HAP-1 (cell line): ENCODE data around the gene RENBP.

Experiments
- DNase-seq, 2 experiments: peaks; one replicate each; pipeline ENCODE4 v3.0.0-alpha.2; 2016 to 2020; ENCODE audit warnings: low spot score in 2 of 2
- H3K27me3 ChIP-seq: fragments of 250-450 bp; sonication (Bioruptor Pico); 2 replicates; pipeline ENCODE4 v1.5.1; 2020; ENCODE audit warnings: low read depth, mild to moderate bottlenecking, moderate library complexity
- H3K36me3 ChIP-seq: fragments of 250-450 bp; sonication (Bioruptor Pico); replicated peaks from 2 replicates; pipeline ENCODE4 v1.5.1; 2020; ENCODE audit warnings: mild to moderate bottlenecking
- H3K4me1 ChIP-seq: fragments of 250-450 bp; sonication (Bioruptor Pico); 2 replicates; pipeline ENCODE4 v1.5.1; 2020; ENCODE audit warnings: mild to moderate bottlenecking
- H3K4me3 ChIP-seq: fragments of 250-450 bp; sonication (Bioruptor Pico); 2 replicates; pipeline ENCODE4 v1.5.1; 2020; ENCODE audit warnings: mild to moderate bottlenecking, moderate library complexity
- H3K9me3 ChIP-seq: fragments of 250-450 bp; sonication (Bioruptor Pico); 2 replicates; pipeline ENCODE4 v1.5.1; 2020; ENCODE audit warnings: mild to moderate bottlenecking, moderate library complexity
- in situ Hi-C: fragments of 300-500 bp; cut with MboI; formaldehyde crosslinking; loops from 3 replicates; pipeline ENCODE4 v1.14.3; 2020; ENCODE audit warnings: low sequenced_read_pairs, inconsistent platforms, mixed read lengths

Gene RENBP

DNA sequence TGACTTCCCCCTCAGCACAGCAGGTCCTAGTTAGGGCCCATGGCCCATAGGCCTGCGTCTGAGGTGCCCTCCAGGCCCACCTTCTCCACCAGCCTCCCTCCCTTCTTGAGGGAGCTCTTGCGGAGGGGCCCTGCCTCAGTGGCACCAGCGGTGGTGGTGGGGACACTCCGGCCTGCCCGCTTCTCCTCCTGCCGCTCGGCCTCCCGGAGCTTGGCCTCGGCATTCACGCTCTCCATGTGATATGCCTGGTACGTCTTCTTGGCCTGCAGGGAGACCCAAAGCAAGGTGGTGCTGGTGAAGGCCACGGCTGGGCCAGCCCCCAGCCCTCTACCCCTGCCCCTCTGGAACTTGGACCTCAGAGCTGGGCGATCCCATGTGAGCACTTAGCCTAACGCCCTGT, 23.9 kb downstream of the RENBP start:
- no peak for DNase-seq
- Histone ChIP-seq H3K27me3 (no peaks in the 10 kb centered on the region), H3K9me3 (no peaks in the 10 kb centered on the region), H3K4me1 (peaks cover 20% of the 10 kb centered on the region), H3K4me3 (no peak overlapping the region), H3K36me3 (no peaks in the 10 kb centered on the region; the same call in 1 of the 2 replicates)
- in situ Hi-C loops: no loop called here

DNA sequence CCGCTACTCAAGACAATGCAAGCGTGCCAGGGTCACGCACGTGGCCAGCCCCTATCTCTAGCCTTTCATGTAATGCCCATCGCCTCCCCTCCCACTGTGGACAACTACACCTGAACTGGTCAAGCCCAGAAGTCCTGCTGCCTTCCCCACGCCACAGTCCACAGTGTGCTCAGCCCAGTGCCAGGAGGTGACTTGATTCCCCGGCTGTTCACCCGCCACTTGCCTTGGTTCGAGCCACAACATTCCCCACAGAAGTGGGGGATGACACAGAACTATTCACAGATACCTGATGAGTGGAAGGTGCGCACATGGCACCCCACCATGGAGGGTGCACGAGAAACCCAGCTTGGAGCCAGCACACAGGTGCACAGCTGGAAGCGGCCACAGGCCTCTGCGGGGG, 25.2 kb downstream of the RENBP start:
- in situ Hi-C loops: no loop called here
- no peak for DNase-seq
- Histone ChIP-seq H3K9me3 (no peaks in the 10 kb centered on the region), H3K4me1 (peaks cover 8% of the 10 kb centered on the region), H3K36me3 (no peaks in the 10 kb centered on the region; the same call in 1 of the 2 replicates), H3K4me3 (no peak overlapping the region), H3K27me3 (no peaks in the 10 kb centered on the region)

DNA sequence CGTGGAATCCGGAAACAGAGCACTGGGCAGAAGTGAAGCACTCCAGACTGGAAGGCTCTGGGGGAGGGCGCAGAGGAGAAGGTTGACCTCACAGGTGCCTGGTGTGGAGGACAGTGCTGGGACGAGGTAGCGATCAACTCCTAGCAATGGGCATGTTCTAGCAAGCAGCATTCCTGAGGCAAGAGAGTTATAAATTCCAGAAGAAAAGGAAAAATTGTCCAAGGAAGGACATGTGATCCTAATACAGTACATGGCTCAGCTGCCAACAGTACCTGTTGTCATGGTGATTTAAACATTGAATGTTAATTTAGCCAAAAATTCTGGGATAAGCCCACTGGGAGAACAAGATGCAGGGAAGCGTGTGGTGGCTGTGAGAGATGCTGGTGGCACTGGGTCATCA, 26.6 kb downstream of the RENBP start:
- Histone ChIP-seq H3K9me3 (no peaks in the 10 kb centered on the region), H3K4me3 (no peak overlapping the region), H3K36me3 (no peaks in the 10 kb centered on the region; the same call in 1 of the 2 replicates), H3K4me1 (no peaks in the 10 kb centered on the region; the same call in 1 of the 2 replicates), H3K27me3 (no peaks in the 10 kb centered on the region)
- no peak for DNase-seq
- in situ Hi-C loops: no loop called here

DNA sequence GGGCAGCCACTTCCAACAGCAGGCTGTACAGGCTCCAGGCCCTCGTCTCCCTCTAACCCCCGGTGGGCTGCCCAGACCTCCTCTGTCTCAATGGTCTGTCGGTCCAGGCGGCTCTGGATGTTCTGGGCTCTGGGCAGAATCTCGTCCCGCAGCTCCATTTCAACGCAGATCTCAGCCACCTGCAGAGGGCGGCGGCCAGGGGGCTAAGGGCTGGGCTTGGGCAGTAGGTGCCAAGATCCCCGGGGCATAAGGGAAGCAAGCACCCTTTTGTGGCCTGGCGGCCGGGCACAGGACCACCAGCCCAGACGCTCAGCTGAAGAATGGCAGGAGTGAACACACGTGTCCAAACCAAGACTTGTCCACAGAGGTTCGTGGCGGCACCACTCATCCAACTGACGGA, 30.7 kb downstream of the RENBP start:
- no peaks in the 10 kb centered on the region; the same call in 1 of the 2 replicates for H3K36me3 ChIP-seq
- H3K4me1 ChIP-seq: no peaks in the 10 kb centered on the region
- no peaks in the 10 kb centered on the region for H3K27me3 ChIP-seq
- no peak overlapping the region for H3K4me3 ChIP-seq
- H3K9me3 ChIP-seq: no peaks in the 10 kb centered on the region
- no peak for DNase-seq
- in situ Hi-C loops: no loop called here

DNA sequence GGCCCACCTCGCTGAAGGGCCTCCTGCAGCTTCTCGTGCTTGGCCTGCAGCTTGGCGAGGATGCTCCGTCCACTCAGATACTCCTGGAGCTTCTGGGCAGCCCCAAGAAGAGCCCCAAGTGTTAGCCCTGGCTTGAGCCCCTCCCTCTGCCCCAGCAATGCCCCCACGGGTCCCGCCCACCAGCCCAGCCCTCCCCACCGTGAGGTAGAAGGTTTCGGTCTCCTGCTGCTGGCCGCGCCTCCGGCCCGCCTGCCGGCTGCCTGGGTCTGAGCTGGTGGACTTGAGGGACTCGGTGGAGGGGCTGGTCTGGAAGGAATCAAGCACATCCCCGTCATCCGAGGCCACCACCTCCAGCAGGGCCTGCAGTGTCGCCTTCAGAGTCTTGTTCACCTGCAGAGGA, 31.2 kb downstream of the RENBP start:
- no peaks in the 10 kb centered on the region for H3K9me3 ChIP-seq
- in situ Hi-C loops: no loop called here

DNA sequence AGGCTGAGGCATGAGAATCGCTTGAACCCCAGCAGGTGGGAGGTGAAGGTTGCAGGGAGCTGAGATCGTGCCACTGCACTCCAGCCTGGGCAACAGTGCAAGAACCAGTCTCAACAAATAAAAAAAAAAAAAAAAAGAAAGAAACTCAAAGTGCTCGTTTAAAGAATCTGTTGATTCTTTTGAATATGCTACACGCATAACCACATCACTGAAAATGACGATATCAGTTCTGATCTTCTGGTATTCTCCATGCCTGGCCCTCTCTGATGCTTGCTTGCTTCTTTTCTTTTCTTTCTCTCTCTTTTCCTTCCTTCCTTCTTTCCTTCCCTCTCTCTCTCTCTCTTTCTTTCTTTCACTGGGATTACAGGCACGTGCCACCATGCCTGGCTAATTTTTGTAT, 32.6 kb downstream of the RENBP start:
- H3K36me3 ChIP-seq: no peaks in the 10 kb centered on the region
- in situ Hi-C loops: no loop called here
- no peaks in the 10 kb centered on the region for H3K27me3 ChIP-seq
- no peaks in the 10 kb centered on the region for H3K4me1 ChIP-seq
- DNase-seq: no peak
- H3K4me3 ChIP-seq: no peak overlapping the region
- no peaks in the 10 kb centered on the region for H3K9me3 ChIP-seq

More for the DNA sequence above, 31.2 kb downstream of the RENBP start:
- no peaks in the 10 kb centered on the region for H3K27me3 ChIP-seq
- H3K4me3 ChIP-seq: no peak overlapping the region
- no peaks in the 10 kb centered on the region for H3K4me1 ChIP-seq
- DNase-seq: no peak
- no peaks in the 10 kb centered on the region; the same call in 1 of the 2 replicates for H3K36me3 ChIP-seq

DNA sequence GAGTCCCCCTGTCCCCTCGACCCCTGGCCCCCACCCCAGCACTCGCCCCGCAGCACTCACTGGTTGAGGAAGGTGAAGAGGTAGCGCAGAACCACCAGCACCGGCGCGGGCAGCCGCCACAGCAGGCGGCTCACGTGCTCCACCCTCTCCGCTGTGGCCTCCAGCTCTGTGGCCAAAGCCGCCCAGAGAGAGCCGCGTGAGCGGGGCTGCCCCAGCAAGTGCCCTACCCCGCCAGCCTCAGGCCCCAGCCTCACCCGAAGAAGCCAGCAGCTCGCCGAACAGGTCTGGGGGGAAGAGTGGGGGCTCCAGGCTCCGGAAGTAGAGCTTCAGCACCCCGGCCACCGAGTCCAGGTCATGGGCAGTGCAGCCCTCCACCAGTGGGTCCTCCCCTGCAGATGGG, 34.0 kb downstream of the RENBP start:
- in situ Hi-C loops: no loop called here
- no peaks in the 10 kb centered on the region for H3K9me3 ChIP-seq
- no peaks in the 10 kb centered on the region for H3K4me1 ChIP-seq
- no peak for DNase-seq
- no peaks in the 10 kb centered on the region for H3K27me3 ChIP-seq
- H3K36me3 ChIP-seq: no peaks in the 10 kb centered on the region
- H3K4me3 ChIP-seq: no peak overlapping the region

DNA sequence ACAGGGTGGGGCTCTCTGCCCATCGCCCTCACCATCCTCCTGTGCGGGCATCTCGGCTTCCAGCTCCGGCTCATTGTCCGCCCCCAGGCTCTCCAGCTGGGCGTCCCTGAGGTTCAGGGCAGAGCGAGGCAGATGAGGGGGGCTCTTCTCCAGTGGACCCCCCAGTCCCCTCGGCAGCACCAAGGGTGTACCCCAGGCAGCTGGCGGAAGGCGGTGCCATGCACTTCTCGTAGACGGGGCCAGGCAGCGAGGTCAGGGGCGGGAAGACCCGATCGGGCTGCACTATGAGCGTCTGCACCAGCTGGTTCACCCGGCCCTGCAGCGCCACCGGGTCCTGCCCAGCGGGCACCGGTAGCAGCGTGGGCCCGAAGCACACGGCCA, 34.5 kb downstream of the RENBP start:
- no peak overlapping the region for H3K4me3 ChIP-seq
- DNase-seq: no peak
- H3K4me1 ChIP-seq: no peaks in the 10 kb centered on the region
- H3K27me3 ChIP-seq: no peaks in the 10 kb centered on the region
- in situ Hi-C loops: no loop called here
- no peaks in the 10 kb centered on the region for H3K9me3 ChIP-seq
- no peaks in the 10 kb centered on the region for H3K36me3 ChIP-seq

DNA sequence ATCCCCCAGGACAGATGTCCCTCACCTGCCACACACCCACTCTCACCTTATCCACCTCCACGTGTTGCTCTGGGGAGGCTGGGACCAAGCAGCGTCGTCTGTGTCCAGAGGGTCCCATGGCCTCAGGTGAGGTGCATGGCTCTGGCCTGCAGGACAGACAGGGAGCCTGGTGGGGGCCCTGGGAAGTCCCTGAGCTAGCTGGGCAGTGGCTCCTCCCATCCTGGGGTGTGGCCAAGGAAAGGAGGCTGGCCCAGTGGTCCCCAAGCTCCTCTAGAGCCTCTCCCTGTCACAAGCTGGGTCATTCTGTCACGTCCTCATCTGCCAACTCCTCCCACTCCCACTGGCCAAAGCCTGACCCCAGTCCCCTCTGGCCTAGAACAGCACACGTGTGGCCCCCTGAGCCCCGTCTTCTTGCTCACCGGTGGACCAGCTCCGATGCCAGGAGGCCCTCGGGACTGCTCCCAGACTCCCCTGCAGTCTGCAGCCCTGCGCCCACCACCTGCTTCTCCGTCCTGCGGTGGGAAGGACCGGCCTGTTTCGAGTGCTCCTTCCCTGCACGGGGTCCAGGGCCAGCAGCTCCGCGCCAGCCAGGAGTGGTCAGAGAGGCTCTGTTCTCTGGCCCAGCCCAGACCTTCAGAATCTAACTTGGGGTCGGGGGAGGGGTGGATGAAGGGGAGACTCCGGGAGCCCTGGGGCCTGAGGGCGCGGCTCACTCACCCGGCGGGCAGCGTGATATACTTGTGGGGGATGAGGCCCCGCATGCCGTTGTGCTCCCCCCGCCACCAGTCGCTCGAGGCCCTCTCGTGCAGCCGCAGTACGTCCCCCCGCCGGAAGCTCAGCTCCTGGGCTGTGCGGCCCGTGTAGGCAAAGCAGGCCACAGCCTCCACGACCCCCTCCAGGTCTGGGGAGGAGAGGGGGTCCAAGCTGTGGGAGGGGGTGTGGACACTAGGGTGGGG, 35.1 kb downstream of the RENBP start:
- in situ Hi-C loops: no loop called here
- H3K9me3 ChIP-seq: no peaks in the 10 kb centered on the region
- H3K4me3 ChIP-seq: no peak overlapping the region
- DNase-seq: peak in 1 of 2 experiments; percentile 67
- H3K4me1 ChIP-seq: no peaks in the 10 kb centered on the region
- H3K27me3 ChIP-seq: no peaks in the 10 kb centered on the region
- no peaks in the 10 kb centered on the region for H3K36me3 ChIP-seq

DNA sequence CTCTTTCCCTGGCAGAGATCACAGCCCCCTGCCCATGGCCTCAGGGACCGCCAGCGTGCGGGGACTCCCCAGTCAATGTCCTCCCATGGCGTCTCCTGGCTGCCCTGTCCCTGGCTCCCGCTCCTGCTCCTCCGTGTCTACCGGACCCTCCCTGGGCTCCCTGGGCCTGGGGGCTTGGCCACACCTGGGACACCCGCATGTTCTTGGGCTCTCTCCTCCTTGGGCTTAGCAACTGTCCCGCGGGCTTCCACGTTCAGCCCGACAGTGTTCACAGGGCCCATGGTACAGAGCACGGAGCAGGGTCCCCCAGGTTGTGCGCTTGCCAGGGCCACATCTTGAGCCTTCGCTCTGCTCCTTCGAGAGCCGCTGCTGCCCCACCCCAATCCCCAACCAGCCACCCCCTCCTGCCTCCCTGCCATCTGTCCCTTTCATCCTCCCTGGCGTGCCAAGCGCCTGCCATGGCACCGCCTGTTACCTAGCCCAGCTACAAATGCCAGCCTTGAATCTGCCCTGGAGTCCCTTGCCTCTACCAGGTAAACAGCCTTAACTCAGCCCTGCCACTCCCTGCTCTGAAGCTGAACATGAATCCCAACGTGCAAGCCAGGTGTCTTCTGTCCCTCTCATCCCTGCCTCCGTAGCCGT, 36.1 kb downstream of the RENBP start:
- Histone ChIP-seq H3K9me3 (no peaks in the 10 kb centered on the region), H3K4me1 (no peaks in the 10 kb centered on the region), H3K27me3 (no peaks in the 10 kb centered on the region), H3K4me3 (no peak overlapping the region), H3K36me3 (no peaks in the 10 kb centered on the region)
- in situ Hi-C loops: no loop called here
- DNase-seq: no peak

DNA sequence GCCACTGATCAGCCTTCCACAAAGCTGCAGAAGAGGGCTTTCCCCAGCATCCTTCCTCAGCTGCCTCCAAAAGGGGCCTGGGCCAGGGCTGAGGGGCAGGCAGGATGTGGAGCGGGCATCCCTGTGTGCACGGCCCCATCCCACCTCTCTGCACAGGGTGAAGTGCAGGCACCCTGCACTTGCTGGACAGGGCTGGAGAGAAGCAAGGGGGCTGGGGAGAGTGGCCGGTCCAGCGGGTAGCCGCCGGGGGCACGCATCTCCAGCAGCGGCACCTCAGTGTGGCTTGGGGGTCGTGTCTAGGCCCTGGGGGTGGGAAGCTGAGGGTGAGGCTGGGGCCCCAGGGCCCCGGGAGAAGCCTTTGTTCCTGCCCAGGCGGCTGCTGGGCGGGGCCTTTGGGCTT, 37.0 kb downstream of the RENBP start:
- DNase-seq: no peak
- in situ Hi-C loops: no loop called here

DNA sequence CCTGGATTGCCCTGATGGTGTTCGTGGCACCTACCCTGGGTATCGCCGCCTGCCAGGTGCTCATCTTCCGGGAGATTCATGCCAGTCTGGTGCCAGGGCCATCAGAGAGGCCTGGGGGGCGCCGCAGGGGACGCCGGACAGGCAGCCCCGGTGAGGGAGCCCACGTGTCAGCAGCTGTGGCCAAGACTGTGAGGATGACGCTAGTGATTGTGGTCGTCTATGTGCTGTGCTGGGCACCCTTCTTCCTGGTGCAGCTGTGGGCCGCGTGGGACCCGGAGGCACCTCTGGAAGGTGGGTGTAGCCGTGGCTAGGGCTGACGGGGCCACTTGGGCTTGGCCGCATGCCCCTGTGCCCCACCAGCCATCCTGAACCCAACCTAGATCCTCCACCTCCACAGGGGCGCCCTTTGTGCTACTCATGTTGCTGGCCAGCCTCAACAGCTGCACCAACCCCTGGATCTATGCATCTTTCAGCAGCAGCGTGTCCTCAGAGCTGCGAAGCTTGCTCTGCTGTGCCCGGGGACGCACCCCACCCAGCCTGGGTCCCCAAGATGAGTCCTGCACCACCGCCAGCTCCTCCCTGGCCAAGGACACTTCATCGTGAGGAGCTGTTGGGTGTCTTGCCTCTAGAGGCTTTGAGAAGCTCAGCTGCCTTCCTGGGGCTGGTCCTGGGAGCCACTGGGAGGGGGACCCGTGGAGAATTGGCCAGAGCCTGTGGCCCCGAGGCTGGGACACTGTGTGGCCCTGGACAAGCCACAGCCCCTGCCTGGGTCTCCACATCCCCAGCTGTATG, 38.1 kb downstream of the RENBP start:
- Histone ChIP-seq H3K4me3 (no peak overlapping the region), H3K27me3 (no peaks in the 10 kb centered on the region; the same call in 1 of the 2 replicates), H3K36me3 (no peaks in the 10 kb centered on the region), H3K9me3 (no peaks in the 10 kb centered on the region), H3K4me1 (no peaks in the 10 kb centered on the region)
- DNase-seq: no peak
- in situ Hi-C loops: no loop called here

More for the DNA sequence above, 37.0 kb downstream of the RENBP start:
- no peaks in the 10 kb centered on the region for H3K27me3 ChIP-seq
- no peaks in the 10 kb centered on the region for H3K9me3 ChIP-seq
- H3K36me3 ChIP-seq: no peaks in the 10 kb centered on the region
- H3K4me1 ChIP-seq: no peaks in the 10 kb centered on the region
- no peak overlapping the region for H3K4me3 ChIP-seq

DNA sequence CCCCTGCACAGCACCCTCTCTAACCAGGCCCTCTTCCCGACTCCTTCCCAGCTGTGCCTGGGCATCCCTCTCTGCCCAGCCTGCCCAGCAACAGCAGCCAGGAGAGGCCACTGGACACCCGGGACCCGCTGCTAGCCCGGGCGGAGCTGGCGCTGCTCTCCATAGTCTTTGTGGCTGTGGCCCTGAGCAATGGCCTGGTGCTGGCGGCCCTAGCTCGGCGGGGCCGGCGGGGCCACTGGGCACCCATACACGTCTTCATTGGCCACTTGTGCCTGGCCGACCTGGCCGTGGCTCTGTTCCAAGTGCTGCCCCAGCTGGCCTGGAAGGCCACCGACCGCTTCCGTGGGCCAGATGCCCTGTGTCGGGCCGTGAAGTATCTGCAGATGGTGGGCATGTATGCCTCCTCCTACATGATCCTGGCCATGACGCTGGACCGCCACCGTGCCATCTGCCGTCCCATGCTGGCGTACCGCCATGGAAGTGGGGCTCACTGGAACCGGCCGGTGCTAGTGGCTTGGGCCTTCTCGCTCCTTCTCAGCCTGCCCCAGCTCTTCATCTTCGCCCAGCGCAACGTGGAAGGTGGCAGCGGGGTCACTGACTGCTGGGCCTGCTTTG, 38.9 kb downstream of the RENBP start:
- Histone ChIP-seq H3K4me3 (no peak overlapping the region), H3K27me3 (no peaks in the 10 kb centered on the region; the same call in 1 of the 2 replicates), H3K36me3 (no peaks in the 10 kb centered on the region), H3K9me3 (no peaks in the 10 kb centered on the region), H3K4me1 (no peaks in the 10 kb centered on the region)
- in situ Hi-C loops: no loop called here
- DNase-seq: no peak
